Measurements from ENCODE around the gene ALOXE3. TPM values are rescaled to one million over a fixed set of nuclear protein-coding genes. Genes with fewer than 3 reads are reported as not detected.

The ALOXE3 gene
- polyA plus RNA-seq, 1 donor from 2014 or later, result not detected

- Mint-ChIP-seq H3K4me3 (peak overlapping the region; percentile 18 to 98 (median 86)), H3K27me3 (peaks cover 44% of the 10 kb centered on the region), H3K36me3 (peaks cover 3% of the 10 kb centered on the region), H3K9me3 (no peaks in the 10 kb centered on the region), H3K4me1 (peaks cover 9 to 20% (median 10%) of the 10 kb centered on the region in 3 donors), H3K27ac (peak overlapping the region; percentile 57 to 96 (median 92))
Observed at GRCh38 chr17:8073627-8074484, 44.5 kb downstream of the ALOXE3 start.

GRCh38 chr17:8072729-8073461 lies 45.4 kb downstream of the ALOXE3 start:
- H3K27me3 Mint-ChIP-seq, result peaks cover 44% of the 10 kb centered on the region
- peak overlapping the region; percentile 37 to 94 (median 86) for H3K4me3 Mint-ChIP-seq
- no peaks in the 10 kb centered on the region for H3K9me3 Mint-ChIP-seq
- peaks cover 10 to 22% (median 11%) of the 10 kb centered on the region in 3 donors for H3K4me1 Mint-ChIP-seq
- H3K27ac Mint-ChIP-seq, result peak overlapping the region in 2 of 3 donors; percentile 57 to 96
- peaks cover 3% of the 10 kb centered on the region for H3K36me3 Mint-ChIP-seq

- Mint-ChIP-seq H3K4me3 (peak overlapping the region; percentile 65 to 94 (median 84)), H3K27me3 (peaks cover 42% of the 10 kb centered on the region), H3K9me3 (no peaks in the 10 kb centered on the region), H3K36me3 (peaks cover 3% of the 10 kb centered on the region), H3K4me1 (peaks cover 9 to 22% (median 10%) of the 10 kb centered on the region in 3 donors), H3K27ac (peak overlapping the region in 2 of 3 donors; percentile 10 to 73)
Observed at GRCh38 chr17:8072341-8072728, 46.0 kb downstream of the ALOXE3 start.

- peaks cover 42% of the 10 kb centered on the region for H3K27me3 Mint-ChIP-seq
- H3K27ac Mint-ChIP-seq, result peak overlapping the region in 1 of 3 donors; percentile 37
- H3K4me3 Mint-ChIP-seq, result peak overlapping the region in 2 of 4 donors; percentile 30 to 65
Observed at GRCh38 chr17:8071496-8071895, 46.8 kb downstream of the ALOXE3 start.

GRCh38 chr17:8069587-8069860 lies 48.8 kb downstream of the ALOXE3 start:
- H3K27me3 Mint-ChIP-seq, result peaks cover 35% of the 10 kb centered on the region
- no peaks in the 10 kb centered on the region for H3K9me3 Mint-ChIP-seq
- no peak overlapping the region for H3K4me3 Mint-ChIP-seq
- peaks cover 2% of the 10 kb centered on the region for H3K36me3 Mint-ChIP-seq
- H3K4me1 Mint-ChIP-seq, result peaks cover 9 to 19% (median 10%) of the 10 kb centered on the region in 3 donors
- no peak overlapping the region for H3K27ac Mint-ChIP-seq

More at GRCh38 chr17:8071496-8071895, 46.8 kb downstream of the ALOXE3 start:
- Mint-ChIP-seq H3K36me3 (peaks cover 3% of the 10 kb centered on the region), H3K9me3 (no peaks in the 10 kb centered on the region), H3K4me1 (peaks cover 9 to 22% (median 10%) of the 10 kb centered on the region in 3 donors)

- H3K4me3 Mint-ChIP-seq, result no peak overlapping the region
- no peaks in the 10 kb centered on the region for H3K9me3 Mint-ChIP-seq
- peaks cover 2% of the 10 kb centered on the region for H3K36me3 Mint-ChIP-seq
- H3K27me3 Mint-ChIP-seq, result peaks cover 31% of the 10 kb centered on the region
- H3K27ac Mint-ChIP-seq, result peak overlapping the region in 1 of 3 donors; percentile 19
- H3K4me1 Mint-ChIP-seq, result peaks cover 9 to 15% (median 10%) of the 10 kb centered on the region in 3 donors
Observed at GRCh38 chr17:8068736-8069586, 49.4 kb downstream of the ALOXE3 start.

GRCh38 chr17:8067806-8068205 lies 50.5 kb downstream of the ALOXE3 start:
- Mint-ChIP-seq H3K27ac (no peak overlapping the region), H3K27me3 (peaks cover 27% of the 10 kb centered on the region), H3K4me3 (no peak overlapping the region), H3K36me3 (peaks cover 2% of the 10 kb centered on the region), H3K9me3 (no peaks in the 10 kb centered on the region), H3K4me1 (peaks cover 5 to 8% (median 5%) of the 10 kb centered on the region in 3 donors)

GRCh38 chr17:8066841-8067775 lies 51.2 kb downstream of the ALOXE3 start:
- H3K36me3 Mint-ChIP-seq, result no peaks in the 10 kb centered on the region
- peaks cover 24% of the 10 kb centered on the region for H3K27me3 Mint-ChIP-seq

GRCh38 chr17:8064561-8065019 lies 53.7 kb downstream of the ALOXE3 start:
- H3K27me3 Mint-ChIP-seq, result peaks cover 23% of the 10 kb centered on the region
- peaks cover 2 to 5% (median 5%) of the 10 kb centered on the region in 3 donors for H3K4me1 Mint-ChIP-seq
- H3K27ac Mint-ChIP-seq, result peak overlapping the region in 1 of 3 donors; percentile 57
- H3K36me3 Mint-ChIP-seq, result no peaks in the 10 kb centered on the region
- no peak overlapping the region for H3K4me3 Mint-ChIP-seq
- H3K9me3 Mint-ChIP-seq, result no peaks in the 10 kb centered on the region

More at GRCh38 chr17:8066841-8067775, 51.2 kb downstream of the ALOXE3 start:
- Mint-ChIP-seq H3K27ac (no peak overlapping the region), H3K4me1 (peaks cover 0 to 5% (median 2%) of the 10 kb centered on the region in 3 donors), H3K4me3 (no peak overlapping the region), H3K9me3 (no peaks in the 10 kb centered on the region)

GRCh38 chr17:8063761-8064534 lies 54.4 kb downstream of the ALOXE3 start:
- H3K9me3 Mint-ChIP-seq, result no peaks in the 10 kb centered on the region
- H3K4me1 Mint-ChIP-seq, result peaks cover 2 to 5% (median 3%) of the 10 kb centered on the region in 3 donors
- H3K27ac Mint-ChIP-seq, result peak overlapping the region in 1 of 3 donors; percentile 57
- no peak overlapping the region for H3K4me3 Mint-ChIP-seq
- peaks cover 24% of the 10 kb centered on the region for H3K27me3 Mint-ChIP-seq
- H3K36me3 Mint-ChIP-seq, result no peaks in the 10 kb centered on the region

- Mint-ChIP-seq H3K36me3 (no peaks in the 10 kb centered on the region), H3K9me3 (no peaks in the 10 kb centered on the region), H3K27ac (peak overlapping the region in 2 of 3 donors; percentile 6 to 10), H3K27me3 (peaks cover 27% of the 10 kb centered on the region), H3K4me1 (peaks cover 0 to 5% (median 0%) of the 10 kb centered on the region in 3 donors), H3K4me3 (no peak overlapping the region)
Observed at GRCh38 chr17:8062807-8063483, 55.4 kb downstream of the ALOXE3 start.

GRCh38 chr17:8062435-8062806 lies 55.9 kb downstream of the ALOXE3 start:
- H3K27me3 Mint-ChIP-seq, result peaks cover 27% of the 10 kb centered on the region
- peaks cover 2 to 10% (median 3%) of the 10 kb centered on the region in 3 donors for H3K4me1 Mint-ChIP-seq
- H3K36me3 Mint-ChIP-seq, result no peaks in the 10 kb centered on the region
- no peaks in the 10 kb centered on the region for H3K9me3 Mint-ChIP-seq
- H3K4me3 Mint-ChIP-seq, result no peak overlapping the region
- H3K27ac Mint-ChIP-seq, result peak overlapping the region in 2 of 3 donors; percentile 6 to 10
